GM12864 (cell line): Measurements from ENCODE around the gene INS.

ENCODE experiments used
- DNase-seq: peaks from one replicate; pipeline ENCODE4 v3.0.0-alpha.2; 2011; ENCODE audit warnings: low read depth
- H3K4me3 ChIP-seq: 2 replicates; pipeline ENCODE4 v1.5.1; 2011; ENCODE audit warnings: mild to moderate bottlenecking, low read depth, low read length, control low read depth
- CTCF ChIP-seq: IDR thresholded peaks from 2 replicates; pipeline ENCODE4 v1.5.1; 2011; ENCODE audit warnings: low read depth, mild to moderate bottlenecking, moderate library complexity, low read length, control low read depth, inconsistent platforms; ENCODE audit errors: missing control alignments

Gene INS

GRCh38 chr11:2173761-2174160 is 12.8 kb upstream of the INS start:
- H3K4me3 ChIP-seq, result no peak overlapping the region
- no peak for TF ChIP-seq CTCF
- DNase-seq, result no peak

GRCh38 chr11:2173150-2173693 is 12.2 kb upstream of the INS start:
- no peak for DNase-seq
- peak; percentile 40 for TF ChIP-seq CTCF
- H3K4me3 ChIP-seq, result no peak overlapping the region

GRCh38 chr11:2172676-2173075 is 11.7 kb upstream of the INS start:
- TF ChIP-seq CTCF, result no peak
- no peak for DNase-seq
- H3K4me3 ChIP-seq, result no peak overlapping the region

GRCh38 chr11:2171591-2172003 is 10.6 kb upstream of the INS start, which contains the start of gene TH:
TH (minus strand) TSS chr11:2171815; CDS start chr11:2171786, 29 bp downstream.
- DNase-seq, result no peak
- no peak within 1 kb of the TSS for H3K4me3 ChIP-seq
- no peak for TF ChIP-seq CTCF

- TF ChIP-seq CTCF, result no peak
- no peak overlapping the region for H3K4me3 ChIP-seq
- DNase-seq, result no peak
Observed at GRCh38 chr11:2169626-2170570, 8.9 kb upstream of the INS start.

- no peak for DNase-seq
- H3K4me3 ChIP-seq, result no peak overlapping the region
- no peak for TF ChIP-seq CTCF
Observed at GRCh38 chr11:2169005-2169378, 8.0 kb upstream of the INS start.
